HEK293 (cell line): Measurements from ENCODE around the gene PPP1R9B.

Experiments used
- GLI4 ChIP-seq: fragments of 450-650 bp; formaldehyde crosslinking; IDR thresholded peaks from 2 replicates; pipeline ENCODE4 v1.5.1; 2016; ENCODE audit warnings: missing biosample characterization, missing genetic modification characterization
- ZFP37 ChIP-seq: fragments of 450-650 bp; formaldehyde crosslinking; IDR thresholded peaks from 2 replicates; pipeline ENCODE4 v1.5.1; 2016; ENCODE audit warnings: missing biosample characterization, missing genetic modification characterization
- ZNF114 ChIP-seq: fragments of 450-650 bp; formaldehyde crosslinking; IDR thresholded peaks from 2 replicates; pipeline ENCODE4 v1.5.0; 2017; ENCODE audit warnings: missing biosample characterization, missing genetic modification characterization
- ZNF23 ChIP-seq: fragments of 450-650 bp; formaldehyde crosslinking; IDR thresholded peaks from 2 replicates; pipeline ENCODE4 v1.5.1; 2016; ENCODE audit warnings: missing biosample characterization, missing genetic modification characterization, borderline replicate concordance
- ZNF391 ChIP-seq: fragments of 450-650 bp; formaldehyde crosslinking; IDR thresholded peaks from 2 replicates; pipeline ENCODE4 v1.5.1; 2016; ENCODE audit warnings: low read depth, missing biosample characterization, missing genetic modification characterization, borderline replicate concordance
- ZNF670 ChIP-seq: fragments of 450-650 bp; formaldehyde crosslinking; IDR thresholded peaks from 2 replicates; pipeline ENCODE4 v1.5.1; 2016; ENCODE audit warnings: missing biosample characterization, missing genetic modification characterization, low read depth
- TF ChIP-seq, protein P1 (sequence below): fragments of 450-650 bp; formaldehyde crosslinking; IDR thresholded peaks from 2 replicates; pipeline ENCODE4 v1.5.1; 2016; ENCODE audit warnings: missing biosample characterization, missing genetic modification characterization
- TF ChIP-seq, protein P2 (sequence below): fragments of 450-650 bp; formaldehyde crosslinking; IDR thresholded peaks from 2 replicates; pipeline ENCODE4 v1.5.1; 2016; ENCODE audit warnings: missing biosample characterization, missing genetic modification characterization, low read depth

DNA sequence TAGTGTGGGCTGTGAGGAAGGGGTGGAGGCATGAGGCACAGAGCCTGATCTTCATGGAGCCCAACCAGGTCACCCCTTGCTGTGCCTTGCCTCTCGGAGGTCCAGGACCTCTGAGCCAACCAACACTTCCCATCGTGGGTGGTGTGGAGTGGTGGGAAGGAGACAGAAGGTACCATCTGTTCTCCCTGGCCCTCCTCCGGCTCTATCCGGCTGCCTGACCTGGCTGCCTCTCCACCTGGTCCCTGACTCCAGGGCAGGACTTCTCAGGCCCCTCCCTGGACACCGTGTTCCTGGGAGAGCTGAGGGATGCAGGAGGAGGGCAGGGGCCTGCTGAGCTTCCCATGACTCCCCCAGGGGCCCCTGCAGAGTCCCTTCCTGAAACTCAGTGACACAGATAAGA lies 51.5 kb downstream of the PPP1R9B start:
- TF ChIP-seq ZNF670 (tag by site-specific recombination): no peak
- TF ChIP-seq GLI4 (tag by site-specific recombination): no peak
- TF ChIP-seq, protein P1, sequence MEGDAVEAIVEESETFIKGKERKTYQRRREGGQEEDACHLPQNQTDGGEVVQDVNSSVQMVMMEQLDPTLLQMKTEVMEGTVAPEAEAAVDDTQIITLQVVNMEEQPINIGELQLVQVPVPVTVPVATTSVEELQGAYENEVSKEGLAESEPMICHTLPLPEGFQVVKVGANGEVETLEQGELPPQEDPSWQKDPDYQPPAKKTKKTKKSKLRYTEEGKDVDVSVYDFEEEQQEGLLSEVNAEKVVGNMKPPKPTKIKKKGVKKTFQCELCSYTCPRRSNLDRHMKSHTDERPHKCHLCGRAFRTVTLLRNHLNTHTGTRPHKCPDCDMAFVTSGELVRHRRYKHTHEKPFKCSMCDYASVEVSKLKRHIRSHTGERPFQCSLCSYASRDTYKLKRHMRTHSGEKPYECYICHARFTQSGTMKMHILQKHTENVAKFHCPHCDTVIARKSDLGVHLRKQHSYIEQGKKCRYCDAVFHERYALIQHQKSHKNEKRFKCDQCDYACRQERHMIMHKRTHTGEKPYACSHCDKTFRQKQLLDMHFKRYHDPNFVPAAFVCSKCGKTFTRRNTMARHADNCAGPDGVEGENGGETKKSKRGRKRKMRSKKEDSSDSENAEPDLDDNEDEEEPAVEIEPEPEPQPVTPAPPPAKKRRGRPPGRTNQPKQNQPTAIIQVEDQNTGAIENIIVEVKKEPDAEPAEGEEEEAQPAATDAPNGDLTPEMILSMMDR (tag by site-specific recombination): no peak
- TF ChIP-seq ZNF114 (tag by site-specific recombination): no peak
- TF ChIP-seq ZNF23 (tag by site-specific recombination): no peak
- no peak for TF ChIP-seq ZFP37 (tag by site-specific recombination)
- TF ChIP-seq, protein P2, sequence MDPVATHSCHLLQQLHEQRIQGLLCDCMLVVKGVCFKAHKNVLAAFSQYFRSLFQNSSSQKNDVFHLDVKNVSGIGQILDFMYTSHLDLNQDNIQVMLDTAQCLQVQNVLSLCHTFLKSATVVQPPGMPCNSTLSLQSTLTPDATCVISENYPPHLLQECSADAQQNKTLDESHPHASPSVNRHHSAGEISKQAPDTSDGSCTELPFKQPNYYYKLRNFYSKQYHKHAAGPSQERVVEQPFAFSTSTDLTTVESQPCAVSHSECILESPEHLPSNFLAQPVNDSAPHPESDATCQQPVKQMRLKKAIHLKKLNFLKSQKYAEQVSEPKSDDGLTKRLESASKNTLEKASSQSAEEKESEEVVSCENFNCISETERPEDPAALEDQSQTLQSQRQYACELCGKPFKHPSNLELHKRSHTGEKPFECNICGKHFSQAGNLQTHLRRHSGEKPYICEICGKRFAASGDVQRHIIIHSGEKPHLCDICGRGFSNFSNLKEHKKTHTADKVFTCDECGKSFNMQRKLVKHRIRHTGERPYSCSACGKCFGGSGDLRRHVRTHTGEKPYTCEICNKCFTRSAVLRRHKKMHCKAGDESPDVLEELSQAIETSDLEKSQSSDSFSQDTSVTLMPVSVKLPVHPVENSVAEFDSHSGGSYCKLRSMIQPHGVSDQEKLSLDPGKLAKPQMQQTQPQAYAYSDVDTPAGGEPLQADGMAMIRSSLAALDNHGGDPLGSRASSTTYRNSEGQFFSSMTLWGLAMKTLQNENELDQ (tag by site-specific recombination): no peak
- TF ChIP-seq ZNF391 (tag by site-specific recombination): no peak
